Left ventricle myocardium inferior (tissue), 1 donor: ENCODE results near the gene PDE3B. TPM values are rescaled to one million over a fixed set of nuclear protein-coding genes. Genes with fewer than 3 reads are reported as not detected.

ENCODE experiments used
- DNase-seq: peaks from one replicate; pipeline ENCODE4 v3.0.0-alpha.2; 2020
- H3K27ac ChIP-seq: fragments of 200-600 bp; replicated peaks from 2 replicates; pipeline ENCODE4 v1.8.0; 2021
- H3K27me3 ChIP-seq: fragments of 200-600 bp; 2 replicates; pipeline ENCODE4 v1.8.0; 2021; ENCODE audit warnings: low read depth
- H3K36me3 ChIP-seq: fragments of 200-600 bp; 2 replicates; pipeline ENCODE4 v1.8.0; 2021
- H3K4me1 ChIP-seq: fragments of 200-600 bp; 2 replicates; pipeline ENCODE4 v1.8.0; 2021
- H3K4me3 ChIP-seq: fragments of 200-600 bp; 2 replicates; pipeline ENCODE4 v1.8.0; 2021; ENCODE audit warnings: mild to moderate bottlenecking, moderate library complexity
- H3K9me3 ChIP-seq: fragments of 200-600 bp; replicated peaks from 2 replicates; pipeline ENCODE4 v1.8.0; 2021
- intact Hi-C: fragments of 100-400 bp; cut with micrococcal nuclease; formaldehyde crosslinking; loops from one replicate; pipeline ENCODE4 v1.11.0; 2022
- total RNA-seq: library from RNA; stranded (reverse); fragmentation: NEBNext Ultra II Directional; extraction: Animal tissue kit (Norgen Biotek cat#: 25700); gene quantifications from one replicate; pipeline ENCODE4 v1.2.1, GENCODE V29; 2021
- TF ChIP-seq, protein P1 (sequence below): fragments of 200-600 bp; IDR thresholded peaks from 2 replicates; pipeline ENCODE4 v1.8.0; 2021; ENCODE audit warnings: antibody characterized with exemption, mild to moderate bottlenecking, borderline replicate concordance
- donor health status: DM: no; HTN: yes; CAD: no; lungs with severe emphysema.

Gene PDE3B
- total RNA-seq, 1 donor from 2014 or later: 5.9 TPM

DNA sequence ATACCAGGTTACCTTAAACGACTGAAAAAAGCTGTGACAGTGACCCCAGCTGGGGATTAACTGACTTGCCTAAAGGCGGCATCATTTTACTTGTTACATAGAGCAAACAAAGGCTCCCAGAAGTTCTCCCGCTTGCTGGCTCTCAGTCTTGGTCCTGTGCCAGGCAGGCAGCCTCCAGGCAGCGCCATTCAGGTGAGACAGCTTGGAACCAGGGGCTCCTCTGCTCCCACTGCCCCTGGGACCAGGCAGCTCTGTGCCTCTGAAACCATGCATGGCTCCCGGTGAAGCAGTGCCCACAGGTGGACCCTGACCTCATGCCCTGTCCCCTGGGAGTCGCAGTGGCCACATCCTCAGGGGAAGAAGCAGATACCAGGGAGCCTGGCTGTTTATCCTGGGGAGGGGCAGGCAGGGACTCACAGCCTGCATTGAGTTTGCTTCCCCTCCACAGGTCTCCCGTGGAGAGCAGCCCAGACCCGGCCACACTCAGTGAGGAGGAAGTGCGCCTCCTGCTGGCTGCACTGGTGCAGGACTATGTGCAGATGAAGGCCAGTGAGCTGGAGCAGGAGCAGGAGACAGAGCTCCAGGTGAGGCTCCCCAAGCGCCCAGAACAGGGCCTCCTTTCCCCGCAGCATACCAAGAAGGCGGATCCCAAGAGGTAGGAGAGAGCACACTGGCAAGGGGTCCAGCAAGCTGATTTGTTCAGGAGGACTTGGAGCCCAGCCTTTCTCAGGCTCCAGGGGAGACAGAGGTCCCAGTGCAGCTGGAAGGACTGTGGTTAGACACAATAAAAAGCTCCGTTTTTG lies 264.0 kb downstream of the PDE3B start:
- Histone ChIP-seq H3K4me3 (no peak overlapping the region), H3K36me3 (no peaks in the 10 kb centered on the region), H3K9me3 (no peaks in the 10 kb centered on the region), H3K4me1 (peaks cover 16% of the 10 kb centered on the region), H3K27me3 (no peaks in the 10 kb centered on the region), H3K27ac (no peak overlapping the region)
- peak; percentile 77 for DNase-seq
- intact Hi-C loops: no loop called here
- TF ChIP-seq, protein P1, sequence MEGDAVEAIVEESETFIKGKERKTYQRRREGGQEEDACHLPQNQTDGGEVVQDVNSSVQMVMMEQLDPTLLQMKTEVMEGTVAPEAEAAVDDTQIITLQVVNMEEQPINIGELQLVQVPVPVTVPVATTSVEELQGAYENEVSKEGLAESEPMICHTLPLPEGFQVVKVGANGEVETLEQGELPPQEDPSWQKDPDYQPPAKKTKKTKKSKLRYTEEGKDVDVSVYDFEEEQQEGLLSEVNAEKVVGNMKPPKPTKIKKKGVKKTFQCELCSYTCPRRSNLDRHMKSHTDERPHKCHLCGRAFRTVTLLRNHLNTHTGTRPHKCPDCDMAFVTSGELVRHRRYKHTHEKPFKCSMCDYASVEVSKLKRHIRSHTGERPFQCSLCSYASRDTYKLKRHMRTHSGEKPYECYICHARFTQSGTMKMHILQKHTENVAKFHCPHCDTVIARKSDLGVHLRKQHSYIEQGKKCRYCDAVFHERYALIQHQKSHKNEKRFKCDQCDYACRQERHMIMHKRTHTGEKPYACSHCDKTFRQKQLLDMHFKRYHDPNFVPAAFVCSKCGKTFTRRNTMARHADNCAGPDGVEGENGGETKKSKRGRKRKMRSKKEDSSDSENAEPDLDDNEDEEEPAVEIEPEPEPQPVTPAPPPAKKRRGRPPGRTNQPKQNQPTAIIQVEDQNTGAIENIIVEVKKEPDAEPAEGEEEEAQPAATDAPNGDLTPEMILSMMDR: peak; percentile 77

GRCh38 chr11:14908214-14908880 lies 264.7 kb downstream of the PDE3B start:
- no peak for DNase-seq
- Histone ChIP-seq H3K9me3 (no peaks in the 10 kb centered on the region), H3K4me3 (no peak overlapping the region), H3K27me3 (no peaks in the 10 kb centered on the region), H3K36me3 (no peaks in the 10 kb centered on the region), H3K27ac (no peak overlapping the region), H3K4me1 (peaks cover 16% of the 10 kb centered on the region)
- intact Hi-C loops: no loop called here
- TF ChIP-seq, protein P1: peak; percentile 59

- no peaks in the 10 kb centered on the region for H3K9me3 ChIP-seq
- no peaks in the 10 kb centered on the region for H3K36me3 ChIP-seq
- H3K4me1 ChIP-seq: no peaks in the 10 kb centered on the region
- DNase-seq: no peak
- intact Hi-C loops: loop anchor here (10.0 kb wide), 1 partner anchor 160 kb away; the partner anchor contains the start of gene CALCB
- H3K27me3 ChIP-seq: peaks cover 13% of the 10 kb centered on the region
- no peak overlapping the region for H3K27ac ChIP-seq
- TF ChIP-seq, protein P1: no peak
- no peak overlapping the region for H3K4me3 ChIP-seq
Measured at GRCh38 chr11:14914536-14914935, 270.9 kb downstream of the PDE3B start.

GRCh38 chr11:14916403-14916802 lies 272.8 kb downstream of the PDE3B start:
- no peaks in the 10 kb centered on the region for H3K9me3 ChIP-seq
- H3K4me1 ChIP-seq: no peaks in the 10 kb centered on the region
- no peak overlapping the region for H3K4me3 ChIP-seq
- intact Hi-C loops: loop anchor here (10.0 kb wide), 1 partner anchor 158 kb away; the partner anchor contains the start of gene CALCB
- peaks cover 13% of the 10 kb centered on the region for H3K27me3 ChIP-seq
- TF ChIP-seq, protein P1: no peak
- no peaks in the 10 kb centered on the region for H3K36me3 ChIP-seq
- DNase-seq: no peak
- H3K27ac ChIP-seq: no peak overlapping the region

Other genes with a start within 250 kb of the PDE3B start
- 45.8 TPM for gene COPB1, start 144.0 kb upstream of the PDE3B start, total RNA-seq
- gene PSMA1, start 123.4 kb upstream of the PDE3B start, total RNA-seq: 128 TPM
- gene CYP2R1, start 248.4 kb downstream of the PDE3B start, total RNA-seq: 7.7 TPM